Measurements from ENCODE around the gene DDIT4L.

DNA sequence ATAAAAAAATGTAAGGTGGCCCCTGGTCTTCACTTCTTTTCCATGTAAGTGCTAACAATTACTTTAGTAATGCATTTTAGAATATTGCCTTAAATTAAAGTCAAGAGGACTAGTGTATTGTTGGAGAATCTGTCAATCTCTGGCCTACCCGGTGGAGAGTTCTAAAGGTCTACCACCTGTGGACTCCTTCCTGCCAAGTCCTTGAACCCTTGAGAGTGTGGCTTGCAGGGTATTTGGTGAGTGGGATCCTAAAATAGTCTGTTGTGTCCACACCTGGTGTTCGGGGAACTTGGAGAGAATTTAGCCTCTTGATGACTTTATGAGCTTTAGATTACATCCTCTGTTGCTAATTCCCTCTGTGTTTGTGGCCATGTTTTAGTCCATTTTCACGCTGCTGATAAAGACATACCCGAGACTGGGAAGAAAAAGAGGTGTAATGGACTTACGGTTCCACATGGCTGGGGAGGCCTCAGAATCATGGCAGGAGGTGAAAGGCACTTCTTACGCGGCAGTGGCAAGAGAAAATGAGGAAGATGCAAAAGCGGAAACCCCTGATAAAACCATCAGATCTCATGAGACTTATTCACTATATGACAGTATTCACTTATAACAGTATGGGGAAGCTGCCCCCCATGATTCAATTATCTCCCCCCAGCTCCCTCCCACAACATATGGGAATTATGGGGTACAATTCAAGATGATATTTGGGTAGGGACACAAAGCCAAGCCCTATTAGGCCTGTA is 23.8 kb downstream of the DDIT4L start:
- no peak for TF ChIP-seq EZH2 (IDR thresholded peaks at IDR 0.05; ENCODE audit: borderline replicate concordance, insufficient read depth, low read length, poor library complexity, severe bottlenecking)
- TF ChIP-seq, protein P1, sequence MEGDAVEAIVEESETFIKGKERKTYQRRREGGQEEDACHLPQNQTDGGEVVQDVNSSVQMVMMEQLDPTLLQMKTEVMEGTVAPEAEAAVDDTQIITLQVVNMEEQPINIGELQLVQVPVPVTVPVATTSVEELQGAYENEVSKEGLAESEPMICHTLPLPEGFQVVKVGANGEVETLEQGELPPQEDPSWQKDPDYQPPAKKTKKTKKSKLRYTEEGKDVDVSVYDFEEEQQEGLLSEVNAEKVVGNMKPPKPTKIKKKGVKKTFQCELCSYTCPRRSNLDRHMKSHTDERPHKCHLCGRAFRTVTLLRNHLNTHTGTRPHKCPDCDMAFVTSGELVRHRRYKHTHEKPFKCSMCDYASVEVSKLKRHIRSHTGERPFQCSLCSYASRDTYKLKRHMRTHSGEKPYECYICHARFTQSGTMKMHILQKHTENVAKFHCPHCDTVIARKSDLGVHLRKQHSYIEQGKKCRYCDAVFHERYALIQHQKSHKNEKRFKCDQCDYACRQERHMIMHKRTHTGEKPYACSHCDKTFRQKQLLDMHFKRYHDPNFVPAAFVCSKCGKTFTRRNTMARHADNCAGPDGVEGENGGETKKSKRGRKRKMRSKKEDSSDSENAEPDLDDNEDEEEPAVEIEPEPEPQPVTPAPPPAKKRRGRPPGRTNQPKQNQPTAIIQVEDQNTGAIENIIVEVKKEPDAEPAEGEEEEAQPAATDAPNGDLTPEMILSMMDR (IDR thresholded peaks at IDR 0.05; ENCODE audit: poor library complexity, severe bottlenecking) = no peak
- TF ChIP-seq, protein P2, sequence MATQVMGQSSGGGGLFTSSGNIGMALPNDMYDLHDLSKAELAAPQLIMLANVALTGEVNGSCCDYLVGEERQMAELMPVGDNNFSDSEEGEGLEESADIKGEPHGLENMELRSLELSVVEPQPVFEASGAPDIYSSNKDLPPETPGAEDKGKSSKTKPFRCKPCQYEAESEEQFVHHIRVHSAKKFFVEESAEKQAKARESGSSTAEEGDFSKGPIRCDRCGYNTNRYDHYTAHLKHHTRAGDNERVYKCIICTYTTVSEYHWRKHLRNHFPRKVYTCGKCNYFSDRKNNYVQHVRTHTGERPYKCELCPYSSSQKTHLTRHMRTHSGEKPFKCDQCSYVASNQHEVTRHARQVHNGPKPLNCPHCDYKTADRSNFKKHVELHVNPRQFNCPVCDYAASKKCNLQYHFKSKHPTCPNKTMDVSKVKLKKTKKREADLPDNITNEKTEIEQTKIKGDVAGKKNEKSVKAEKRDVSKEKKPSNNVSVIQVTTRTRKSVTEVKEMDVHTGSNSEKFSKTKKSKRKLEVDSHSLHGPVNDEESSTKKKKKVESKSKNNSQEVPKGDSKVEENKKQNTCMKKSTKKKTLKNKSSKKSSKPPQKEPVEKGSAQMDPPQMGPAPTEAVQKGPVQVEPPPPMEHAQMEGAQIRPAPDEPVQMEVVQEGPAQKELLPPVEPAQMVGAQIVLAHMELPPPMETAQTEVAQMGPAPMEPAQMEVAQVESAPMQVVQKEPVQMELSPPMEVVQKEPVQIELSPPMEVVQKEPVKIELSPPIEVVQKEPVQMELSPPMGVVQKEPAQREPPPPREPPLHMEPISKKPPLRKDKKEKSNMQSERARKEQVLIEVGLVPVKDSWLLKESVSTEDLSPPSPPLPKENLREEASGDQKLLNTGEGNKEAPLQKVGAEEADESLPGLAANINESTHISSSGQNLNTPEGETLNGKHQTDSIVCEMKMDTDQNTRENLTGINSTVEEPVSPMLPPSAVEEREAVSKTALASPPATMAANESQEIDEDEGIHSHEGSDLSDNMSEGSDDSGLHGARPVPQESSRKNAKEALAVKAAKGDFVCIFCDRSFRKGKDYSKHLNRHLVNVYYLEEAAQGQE (IDR thresholded peaks at IDR 0.05; ENCODE audit: borderline replicate concordance) = no peak

All from neural cell (in vitro differentiated cells).